ENCODE results near the gene SLC25A26.
"Not testable (repeated sequence)": the region's sequence is repeated elsewhere in the genome, so short reads cannot be mapped to it uniquely, and the experiment has no call there.

SLC25A26 gene

DNA sequence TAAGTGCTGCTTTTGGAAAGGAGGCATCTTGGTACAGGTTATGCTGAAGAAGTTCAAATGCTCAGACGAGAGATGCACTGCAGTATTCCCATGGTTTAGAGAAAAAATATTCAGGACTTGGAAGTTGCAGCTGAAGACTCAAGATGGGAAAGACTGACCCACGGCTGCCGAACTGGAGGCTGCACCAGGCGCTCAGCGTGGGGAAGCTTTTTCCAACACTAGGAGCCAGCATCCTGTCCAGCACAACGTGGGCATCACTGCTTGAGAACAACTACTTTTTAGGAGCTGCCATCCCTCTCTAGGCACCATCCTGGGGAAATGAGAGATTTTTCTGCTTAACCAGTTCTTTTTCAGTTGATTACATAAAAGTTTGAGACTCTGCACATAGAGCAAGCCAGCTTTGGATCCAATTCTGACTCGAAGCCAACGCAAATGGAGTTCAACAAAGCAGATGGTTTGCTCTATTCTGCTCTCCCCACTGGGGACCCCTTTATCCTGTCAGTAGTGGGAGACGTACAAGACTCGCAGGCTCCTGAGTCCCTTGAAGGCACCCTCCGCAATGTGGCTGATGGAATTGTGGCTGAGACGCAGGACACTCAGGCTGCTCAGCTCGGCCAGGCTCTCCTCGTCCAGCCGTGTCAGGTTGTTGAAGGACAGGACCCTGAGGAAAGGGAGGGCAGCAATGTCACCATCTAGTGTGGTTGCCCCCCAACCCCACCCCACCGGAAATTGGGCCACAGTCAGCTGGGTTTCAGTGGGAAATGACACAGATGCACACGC is 186.2 kb downstream of the SLC25A26 start:
- DNase-seq = peak in 10 of 58 donors; percentile 17 to 62 (median 46)

DNA sequence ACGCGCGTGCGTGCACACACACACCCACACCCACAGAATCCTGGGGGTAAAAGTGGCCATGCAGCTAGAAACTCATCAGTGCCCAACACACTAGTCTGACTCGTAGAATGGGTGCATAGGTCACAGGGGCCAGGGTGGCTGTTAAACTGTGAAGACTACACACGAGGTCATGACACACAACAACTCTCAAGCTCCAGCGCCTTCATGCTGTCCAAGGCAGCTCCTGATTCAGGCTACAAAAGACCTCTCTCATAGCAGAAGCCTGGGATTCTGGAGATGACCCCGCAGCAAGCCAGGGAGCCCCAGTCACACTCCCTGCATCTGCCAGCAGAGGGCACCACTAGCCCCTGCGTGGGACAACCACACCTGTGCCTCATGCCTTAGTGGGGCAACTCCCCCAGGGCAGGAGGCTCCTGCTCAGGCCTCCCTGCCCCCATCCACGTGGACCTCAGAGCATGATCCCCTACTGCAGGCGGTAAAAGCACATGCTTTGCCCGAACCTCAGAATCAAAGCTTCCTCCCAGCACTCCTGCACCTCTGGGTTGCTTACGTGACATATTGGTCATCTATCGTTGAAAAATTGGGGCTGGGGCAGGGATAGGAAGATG is 186.9 kb downstream of the SLC25A26 start:
- peak in 49 of 58 donors; percentile 9 to 78 (median 47) for DNase-seq

DNA sequence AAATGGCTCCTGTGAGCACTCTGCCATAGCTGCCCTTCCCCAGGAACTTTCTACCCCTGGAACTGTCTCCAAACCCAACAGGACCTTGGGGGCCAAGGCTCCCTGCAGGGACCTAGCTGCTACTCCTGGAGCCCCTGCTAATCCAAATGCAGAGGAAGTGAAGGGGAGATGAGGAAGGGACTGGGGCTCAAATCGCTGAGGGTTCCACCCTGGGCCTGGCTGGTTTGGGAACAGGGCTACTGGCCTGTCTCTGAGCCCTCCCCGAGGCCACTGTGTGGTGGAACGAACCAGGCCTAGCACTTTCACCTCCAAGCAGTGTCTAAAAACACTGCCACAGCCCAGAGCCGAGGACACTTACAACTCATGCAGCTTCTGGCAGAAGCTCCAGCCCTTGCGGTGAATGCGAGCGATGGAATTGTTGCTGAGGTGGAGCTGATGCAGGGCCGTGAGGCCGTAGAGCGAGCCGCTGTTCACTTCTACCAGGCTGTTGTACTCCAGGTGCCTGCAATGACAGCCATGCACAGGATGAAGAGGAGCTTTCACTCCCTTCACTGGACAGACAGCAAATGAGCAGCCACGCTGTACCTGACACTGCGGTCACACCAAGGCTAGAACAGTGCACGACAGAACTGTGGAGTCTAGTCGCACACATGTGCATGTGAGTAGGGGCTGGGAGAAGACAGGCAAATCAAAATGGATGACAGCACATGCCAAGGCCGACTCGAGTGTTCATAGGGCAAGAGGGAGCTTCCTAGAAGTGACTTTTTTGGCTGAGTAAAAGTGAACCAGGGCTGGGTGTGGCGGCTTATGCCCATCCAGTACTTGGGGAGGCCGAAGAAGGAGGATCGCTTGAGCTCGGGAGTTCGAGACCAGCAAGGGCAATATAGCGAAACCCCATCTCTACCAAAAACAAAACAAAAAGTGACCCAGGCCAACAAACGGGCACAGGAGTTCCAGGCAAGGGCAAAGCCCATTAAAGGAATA is 189.3 kb downstream of the SLC25A26 start:
- DNase-seq = no peak

DNA sequence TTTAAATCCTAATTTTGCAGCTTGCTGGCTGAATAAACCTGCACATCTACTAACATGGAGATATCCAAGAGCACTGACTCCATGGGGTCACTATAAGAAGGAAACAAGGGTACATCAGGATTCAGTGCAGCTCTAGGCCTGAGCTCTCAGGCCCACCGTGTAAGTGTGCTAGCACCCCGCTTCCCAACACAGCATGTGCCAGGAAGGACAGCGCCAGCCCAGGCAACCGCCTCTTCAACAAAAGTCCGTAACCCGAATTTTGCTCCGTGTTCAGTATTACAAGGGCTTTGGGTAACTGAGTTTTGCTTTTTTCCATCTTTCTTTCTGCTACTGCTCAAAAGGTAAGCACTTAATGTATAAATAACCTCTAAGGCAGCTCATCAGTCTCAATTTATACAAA is 190.2 kb downstream of the SLC25A26 start:
- DNase-seq = no peak

DNA sequence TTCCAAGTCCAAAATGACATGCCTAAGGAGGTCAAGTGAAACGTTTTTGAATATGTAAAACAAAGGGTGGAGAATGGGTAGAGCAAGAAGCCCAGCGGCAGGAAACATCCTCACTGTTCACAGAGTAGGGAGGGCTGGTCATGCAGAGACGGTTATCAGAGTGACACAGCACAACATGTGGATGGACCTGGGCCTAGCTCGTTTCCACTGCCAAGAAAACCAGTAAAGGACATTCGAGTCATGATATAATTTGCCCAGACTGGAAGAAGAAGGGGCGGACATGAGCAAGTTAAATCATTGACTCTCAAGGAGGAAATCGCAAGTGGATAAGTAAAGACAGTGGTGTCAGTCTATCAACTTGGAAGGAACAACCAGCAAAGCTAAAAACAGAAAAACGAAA is 190.7 kb downstream of the SLC25A26 start:
- no peak for DNase-seq

DNA sequence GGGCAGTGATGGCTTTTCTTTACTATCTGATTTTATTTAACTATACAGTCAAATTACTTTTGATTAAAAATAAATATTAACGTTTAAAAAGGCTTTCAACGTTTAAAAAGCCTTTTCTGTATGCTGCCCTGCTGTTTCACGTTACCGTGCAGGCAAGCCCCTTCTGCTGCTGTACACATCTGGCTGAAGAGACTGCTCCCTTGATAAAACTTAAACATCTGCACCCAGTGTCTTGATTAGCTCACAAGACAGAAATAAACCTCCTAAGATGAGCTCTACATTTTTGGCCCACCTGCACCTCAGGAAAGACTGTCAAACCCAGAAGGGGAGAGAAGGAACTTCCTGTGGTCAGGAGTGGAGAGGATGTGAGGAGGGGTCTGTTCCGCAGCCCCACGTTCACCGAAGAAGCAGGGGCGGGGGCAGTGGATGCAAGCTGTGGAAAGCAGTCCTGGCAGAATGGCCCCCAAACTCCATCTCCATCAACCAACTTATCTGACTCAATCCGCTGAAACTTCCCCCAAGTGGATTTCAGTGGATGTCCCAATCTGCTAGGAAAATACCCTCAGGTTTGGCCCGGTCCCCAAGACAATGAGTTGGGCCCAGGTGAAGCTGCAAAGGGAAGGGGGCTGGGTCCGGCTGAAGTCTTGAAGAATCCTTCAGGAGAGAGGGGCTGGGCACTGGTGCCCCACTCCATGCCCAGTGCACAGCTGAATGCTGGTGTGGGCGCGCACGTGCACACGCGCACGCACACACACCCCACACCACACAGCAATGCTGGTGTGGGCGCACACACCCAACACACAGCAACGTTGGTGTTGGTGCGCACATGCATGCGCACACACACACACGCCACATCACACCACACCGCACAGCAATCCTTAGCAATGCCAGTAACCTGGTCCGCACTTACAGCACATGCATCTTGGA is 191.4 kb downstream of the SLC25A26 start:
- no peak for DNase-seq

DNA sequence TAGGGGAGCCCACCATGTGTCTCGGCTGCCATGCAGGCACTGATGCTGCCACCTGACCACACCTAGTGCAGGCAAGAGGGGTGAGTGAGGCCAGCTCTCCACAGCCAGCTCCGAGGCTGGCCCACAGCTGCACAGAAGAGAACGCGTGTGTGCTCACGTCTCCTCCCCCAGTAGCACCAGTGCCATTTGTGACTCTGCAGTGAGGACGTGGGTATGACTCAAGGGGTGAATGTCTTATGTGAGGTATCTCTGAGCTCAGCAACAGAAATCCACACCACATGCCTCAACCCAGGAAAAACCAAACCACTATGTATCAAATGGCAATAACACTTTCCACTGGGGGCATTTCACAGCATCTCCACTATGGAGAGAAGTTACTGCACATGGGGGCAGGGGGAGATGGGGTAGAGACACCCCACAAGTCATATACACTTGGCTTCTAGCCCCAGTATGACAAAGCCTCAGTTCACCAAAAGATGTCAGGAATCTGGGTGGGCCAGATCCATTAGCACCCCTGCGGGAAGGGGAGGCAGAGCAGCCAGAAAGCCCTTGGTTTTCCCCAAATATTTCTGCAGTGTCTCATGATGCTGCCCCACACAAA is 192.4 kb downstream of the SLC25A26 start:
- DNase-seq = no peak

DNA sequence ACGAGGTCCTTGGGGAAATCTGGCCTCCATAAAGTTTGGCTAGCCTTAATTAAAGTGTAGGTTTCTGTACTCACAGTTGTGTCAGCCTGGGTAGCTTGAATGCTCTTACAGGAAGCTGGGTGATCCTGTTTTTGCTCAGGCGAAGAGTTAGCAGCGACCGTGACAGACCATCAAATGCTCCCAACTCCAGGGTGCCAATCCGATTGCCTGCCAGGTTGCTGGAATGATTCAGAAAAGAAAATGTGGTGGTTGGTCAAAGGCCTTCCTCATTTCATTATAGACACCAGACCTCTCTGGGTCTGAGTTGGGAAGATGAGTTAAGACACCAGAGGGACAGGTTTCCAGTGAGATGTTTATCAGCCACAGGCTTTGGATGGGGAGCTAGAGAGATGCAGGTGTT is 194.0 kb downstream of the SLC25A26 start:
- no peak for DNase-seq

DNA sequence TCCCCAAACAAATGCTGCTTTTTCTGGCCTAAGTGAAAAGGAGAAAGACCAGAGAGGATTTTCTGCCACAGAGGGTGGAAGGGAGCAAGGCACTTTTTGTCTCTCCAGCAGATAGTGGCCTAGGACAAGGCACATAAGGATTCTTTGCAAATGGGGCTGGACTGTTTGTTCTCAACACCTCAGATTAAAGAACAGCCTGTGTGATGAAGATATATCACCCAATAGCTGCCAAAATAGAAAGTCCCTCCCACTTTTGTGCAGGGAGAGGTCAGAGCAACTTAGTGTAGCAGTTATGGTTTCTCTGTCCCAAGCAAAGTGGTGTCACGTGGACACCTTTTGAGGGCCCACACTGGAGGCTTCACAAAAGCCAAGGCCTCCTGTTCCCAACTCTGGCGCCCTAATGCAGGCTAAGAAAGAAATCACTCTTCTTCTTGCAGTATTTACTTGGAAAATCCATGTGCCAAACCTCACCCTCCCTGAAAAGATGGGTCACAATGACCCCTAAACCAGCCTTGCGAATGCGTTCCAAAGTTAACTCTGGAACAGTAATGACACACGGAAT is 195.1 kb downstream of the SLC25A26 start:
- no peak for DNase-seq

DNA sequence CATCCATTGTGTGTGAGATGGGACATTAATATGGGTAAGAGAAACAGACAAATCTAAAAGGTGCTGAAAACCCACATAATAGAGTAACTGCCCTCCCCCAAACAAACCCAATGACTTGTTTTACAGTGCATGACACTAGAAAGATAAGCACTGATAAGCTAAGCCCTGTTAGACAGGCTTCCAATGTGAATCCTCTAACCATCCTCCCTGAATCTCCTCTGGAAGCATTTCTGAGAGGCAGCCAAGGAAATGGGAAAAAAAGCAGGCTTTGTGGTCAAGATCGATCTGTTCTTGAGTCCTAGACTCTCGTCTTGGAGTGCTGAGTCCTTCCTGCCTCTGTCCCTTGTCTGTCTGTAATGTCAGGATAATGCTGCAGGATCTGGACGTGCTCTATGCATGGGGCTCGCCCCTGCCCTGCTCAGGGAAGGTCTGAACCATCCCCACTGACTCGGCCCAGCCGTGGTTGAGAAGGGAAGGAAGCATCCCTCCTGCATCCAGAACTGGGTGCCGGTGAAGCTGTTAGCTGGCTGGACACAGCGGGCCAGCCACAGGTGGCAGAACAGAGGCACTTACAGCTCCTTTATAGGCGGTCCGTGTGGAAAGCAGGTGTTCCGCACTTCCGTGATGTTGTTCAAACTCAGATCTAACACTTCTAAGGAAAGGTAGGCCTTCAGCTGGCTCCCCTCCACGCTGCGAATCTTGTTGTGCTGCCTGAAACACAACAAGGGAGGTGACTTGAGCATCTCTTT is 195.9 kb downstream of the SLC25A26 start:
- no peak for DNase-seq

DNA sequence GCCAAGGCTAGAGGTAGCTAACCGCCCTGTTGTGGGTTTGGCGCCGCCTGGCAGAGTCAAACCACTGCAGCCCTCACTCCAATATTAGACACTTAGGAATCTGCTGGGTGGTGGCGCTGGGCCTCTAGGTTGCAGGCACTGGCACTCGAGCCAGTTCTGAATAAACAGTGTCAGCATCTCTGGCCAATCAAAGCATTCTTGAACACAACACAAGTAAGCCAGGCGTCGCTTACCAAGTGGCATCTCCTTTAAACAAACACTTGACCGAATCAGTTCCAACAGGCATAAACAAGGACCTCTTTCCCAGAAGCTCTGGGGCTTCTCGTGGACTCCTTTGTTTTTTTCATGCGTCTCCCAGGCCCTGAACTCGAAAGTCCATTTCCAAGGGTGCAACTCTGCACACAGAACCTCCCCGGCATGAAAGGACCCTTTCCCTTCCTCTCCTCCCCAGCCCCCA is 197.7 kb downstream of the SLC25A26 start:
- DNase-seq = peak in 54 of 58 donors; percentile 15 to 90 (median 68)

DNA sequence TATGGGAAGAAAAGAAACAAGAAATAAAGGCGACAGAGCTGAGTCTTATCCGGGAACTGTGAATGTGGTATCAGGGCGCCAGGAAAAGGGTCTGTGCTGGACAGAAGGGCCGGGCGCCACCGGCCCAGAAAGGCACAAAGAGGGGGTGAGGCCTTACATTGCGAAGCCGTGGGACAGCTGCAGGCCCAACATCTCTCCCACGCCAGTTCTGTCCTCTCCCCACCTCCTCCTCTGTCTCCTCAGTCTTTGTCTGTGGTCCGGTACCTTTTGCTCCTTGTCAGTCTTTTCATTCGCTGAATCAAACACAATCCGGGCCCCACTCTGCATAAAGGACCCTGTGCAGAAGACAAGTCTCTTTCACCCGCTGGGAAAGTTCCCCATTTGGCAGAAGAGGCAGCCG is 198.2 kb downstream of the SLC25A26 start:
- DNase-seq = peak in 29 of 58 donors; percentile 14 to 88 (median 53)

DNA sequence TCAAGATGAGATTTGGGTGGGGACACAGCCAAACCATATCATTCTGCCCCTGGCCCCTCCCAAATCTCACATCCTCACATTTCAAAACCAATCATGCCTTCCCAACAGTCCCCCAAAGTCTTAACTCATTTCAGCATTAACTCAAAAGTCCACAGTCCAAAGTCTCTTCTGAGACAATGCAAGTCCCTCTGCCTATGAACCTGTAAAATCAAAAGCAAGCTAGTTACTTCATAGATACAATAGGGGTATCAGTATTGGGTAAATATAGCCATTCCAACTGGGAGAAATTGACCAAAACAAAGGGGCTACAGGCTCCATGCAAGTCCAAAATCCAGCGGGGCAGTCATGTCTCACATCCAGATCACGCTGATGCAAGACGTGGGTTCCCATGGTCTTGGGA is 200.3 kb downstream of the SLC25A26 start:
- not testable (repeated sequence) for DNase-seq

DNA sequence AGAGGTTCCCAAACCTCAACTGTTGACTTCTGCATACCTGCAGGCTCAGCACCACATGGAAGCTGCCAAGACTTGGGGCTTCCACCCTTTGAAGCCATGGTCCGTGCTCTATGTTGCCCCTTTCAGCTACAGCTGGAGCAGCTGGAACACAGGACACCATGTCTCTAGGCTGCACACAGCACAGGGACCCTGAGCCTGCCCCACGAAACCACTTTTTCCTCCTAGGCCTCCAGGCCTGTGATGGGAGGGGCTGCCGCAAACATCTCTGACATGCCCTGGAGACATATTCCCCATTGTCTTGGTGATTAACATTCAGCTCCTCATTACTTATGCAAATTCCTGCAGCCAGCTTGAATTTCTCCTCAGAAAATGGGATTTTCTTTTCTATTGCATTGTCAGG is 201.1 kb downstream of the SLC25A26 start:
- DNase-seq = not testable (repeated sequence)

DNA sequence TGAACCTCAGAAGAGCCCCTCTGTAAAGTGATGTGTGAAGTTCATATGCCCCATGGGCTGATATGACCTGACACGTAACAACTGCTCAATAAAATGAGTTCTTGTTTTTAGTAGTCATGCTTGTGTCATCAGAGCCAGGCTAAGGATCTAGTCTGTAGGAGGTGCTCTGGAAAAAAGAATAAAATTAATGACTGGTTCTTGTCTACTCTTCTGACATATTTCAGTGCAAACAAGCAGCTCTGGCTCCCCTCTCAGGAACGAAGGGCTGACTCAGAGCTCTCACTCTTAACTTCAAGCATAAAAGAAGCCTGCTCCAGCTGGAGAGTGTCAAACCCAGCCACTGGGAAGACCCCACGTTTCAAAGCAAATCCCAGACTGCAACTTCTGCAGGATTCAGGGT is 203.0 kb downstream of the SLC25A26 start:
- no peak for DNase-seq

DNA sequence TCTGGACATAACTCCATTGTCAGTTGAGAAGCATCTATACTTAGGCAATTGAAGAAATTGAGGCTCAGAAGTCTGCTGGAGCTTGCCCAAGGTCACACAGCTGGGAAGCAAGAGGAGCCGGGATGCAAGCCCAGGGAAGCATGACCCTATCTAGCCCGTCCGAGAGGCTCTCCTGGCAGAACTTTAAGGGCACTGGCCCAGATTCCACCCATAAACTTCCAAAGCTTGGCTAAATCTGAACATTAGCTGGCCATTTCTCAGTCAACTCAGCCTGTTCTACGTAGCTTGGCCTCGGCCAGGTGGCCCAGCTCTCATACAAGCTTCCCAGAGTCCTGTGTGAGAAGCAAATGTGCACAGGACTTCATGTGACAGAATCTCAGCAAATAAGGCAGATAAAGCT is 204.2 kb downstream of the SLC25A26 start:
- DNase-seq = peak in 19 of 58 donors; percentile 15 to 63 (median 31)

DNA sequence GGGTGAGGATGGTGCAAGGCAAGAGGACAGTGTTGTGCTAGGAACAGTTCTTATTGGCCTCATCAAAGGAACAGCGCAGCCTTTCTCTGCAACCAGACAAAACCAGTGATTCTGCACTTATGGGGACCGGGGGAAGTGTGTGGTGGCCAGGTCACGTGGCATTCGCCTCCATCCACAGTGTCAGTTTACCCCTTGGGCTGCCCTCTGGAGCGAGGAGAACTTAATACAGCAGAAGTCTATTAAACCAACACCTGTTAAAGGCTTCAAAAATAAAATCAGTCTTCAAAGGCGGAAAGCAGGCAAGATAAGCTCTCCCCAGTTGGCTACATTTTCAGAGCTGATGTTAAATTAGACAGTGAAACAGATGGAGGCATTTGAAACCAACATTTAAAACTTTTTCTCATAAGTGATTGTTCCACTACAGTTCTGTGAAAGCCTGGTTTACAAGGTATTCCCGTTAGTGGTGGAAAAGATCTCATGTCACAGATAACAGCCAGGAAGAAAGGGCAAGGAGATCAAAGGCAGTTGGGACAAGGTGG is 204.8 kb downstream of the SLC25A26 start:
- DNase-seq = peak in 3 of 58 donors; percentile 17 to 44 (median 23)

DNA sequence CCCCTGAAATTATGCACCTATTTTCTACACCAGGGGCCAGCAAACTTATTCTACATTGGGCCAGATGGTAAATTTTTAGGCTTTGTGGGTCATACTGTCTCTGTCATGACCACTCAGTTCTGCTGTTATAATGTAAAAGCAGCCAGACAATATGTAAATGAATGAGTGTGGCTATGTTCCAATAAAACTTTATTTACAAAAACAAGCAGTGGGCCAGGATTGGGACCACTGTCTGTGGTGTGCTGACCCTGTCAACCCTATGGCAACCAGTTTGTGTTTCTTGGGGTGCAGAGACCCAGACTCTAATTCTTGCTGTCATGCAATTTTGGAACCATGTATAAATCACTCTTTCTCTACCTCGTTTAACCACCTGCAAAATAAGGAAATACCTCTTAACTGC is 205.3 kb downstream of the SLC25A26 start:
- DNase-seq = no peak

DNA sequence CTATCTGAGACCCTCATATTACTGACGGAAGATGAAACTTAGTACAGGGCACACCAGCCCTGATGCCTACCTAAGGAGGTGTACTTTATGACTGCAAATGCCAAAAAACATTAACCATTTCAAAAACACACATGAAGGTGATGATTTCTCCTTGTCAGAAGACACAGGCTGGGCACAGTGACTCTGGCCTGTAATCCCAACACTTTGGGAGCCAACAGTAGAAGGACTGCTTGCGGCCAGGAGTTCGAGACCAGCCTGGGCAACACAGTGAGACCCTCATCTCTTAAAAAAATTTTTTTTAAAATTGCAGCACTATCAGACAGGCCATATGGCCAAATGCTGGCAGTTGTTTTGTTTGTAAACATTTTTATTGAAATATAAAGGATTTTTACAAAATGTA is 206.6 kb downstream of the SLC25A26 start:
- DNase-seq = no peak

Data from anterior cingulate cortex (tissue), 58 donors.